Stimulated activated naive CD4-positive, alpha-beta T cell (primary cell): ENCODE data around the gene TBC1D8.
A peak's percentile ranks its signal among the peaks of the same experiment; 100 is the strongest.

Experiments
- DNase-seq, 6 experiments: peaks; one replicate each; lab custom pipeline; 2025; lab: John Stamatoyannopoulos, UW

The TBC1D8 gene

GRCh38 chr2:100997509-100998234, 153.5 kb downstream of the TBC1D8 start:
- no peak for DNase-seq

GRCh38 chr2:100995309-100996075, 155.7 kb downstream of the TBC1D8 start:
- DNase-seq, result no peak

DNA sequence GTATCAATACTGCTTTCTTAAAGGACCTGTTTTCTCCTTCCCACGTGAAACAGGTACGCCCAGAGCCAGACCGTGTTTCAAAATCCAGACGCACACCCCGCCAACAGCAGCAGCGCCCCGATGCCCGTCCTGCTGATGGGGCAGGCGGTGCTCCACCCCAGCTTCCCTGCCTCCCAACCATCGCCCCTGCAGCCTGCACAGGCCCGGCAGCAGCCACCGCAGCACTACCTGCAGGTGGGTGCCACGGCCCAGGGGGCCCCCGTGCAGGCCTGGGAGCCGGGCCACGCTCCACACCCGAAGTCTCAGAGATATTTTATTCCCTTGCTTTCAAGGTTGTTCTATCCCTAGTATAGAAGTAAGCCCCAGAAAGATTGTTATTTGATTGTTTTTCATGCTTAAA, 157.9 kb downstream of the TBC1D8 start:
- DNase-seq, result no peak

DNA sequence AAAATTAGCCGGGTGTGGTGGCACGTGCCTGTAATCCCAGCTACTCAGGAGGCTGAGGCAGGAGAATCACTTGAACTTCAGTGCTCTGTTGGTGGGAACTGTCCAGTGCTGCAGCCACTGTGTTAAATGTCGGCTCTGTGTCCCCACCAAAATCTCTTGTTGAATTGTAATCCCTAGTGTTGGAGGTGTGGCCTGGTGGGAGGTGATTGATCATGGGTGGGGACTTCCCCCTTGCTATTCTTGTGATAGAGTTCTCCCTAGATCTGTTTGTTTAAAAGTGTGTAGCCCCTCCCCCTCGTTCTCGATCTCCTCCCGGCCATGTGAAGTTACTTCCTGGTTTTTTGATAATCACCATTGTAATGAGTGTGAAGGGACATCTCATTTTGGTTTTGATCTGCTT, 158.9 kb downstream of the TBC1D8 start:
- no peak for DNase-seq

DNA sequence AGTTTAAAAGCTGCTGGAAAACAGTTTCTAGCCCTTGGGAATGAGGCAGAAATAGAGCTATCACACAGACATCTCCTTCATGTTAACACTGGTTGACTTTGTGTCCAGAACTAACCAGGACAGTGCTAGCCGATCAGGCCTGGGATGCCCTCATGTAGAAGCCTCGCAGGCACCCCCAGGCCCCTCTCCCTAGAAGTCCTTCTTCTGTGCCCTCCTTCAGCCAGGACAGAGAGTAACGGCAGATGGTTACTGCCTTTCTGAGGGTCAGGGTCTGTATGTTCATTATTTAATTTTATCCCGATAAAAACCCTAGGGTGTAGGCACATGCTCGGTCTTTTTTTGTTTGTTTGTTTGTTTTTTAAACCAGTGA, 159.8 kb downstream of the TBC1D8 start:
- no peak for DNase-seq

DNA sequence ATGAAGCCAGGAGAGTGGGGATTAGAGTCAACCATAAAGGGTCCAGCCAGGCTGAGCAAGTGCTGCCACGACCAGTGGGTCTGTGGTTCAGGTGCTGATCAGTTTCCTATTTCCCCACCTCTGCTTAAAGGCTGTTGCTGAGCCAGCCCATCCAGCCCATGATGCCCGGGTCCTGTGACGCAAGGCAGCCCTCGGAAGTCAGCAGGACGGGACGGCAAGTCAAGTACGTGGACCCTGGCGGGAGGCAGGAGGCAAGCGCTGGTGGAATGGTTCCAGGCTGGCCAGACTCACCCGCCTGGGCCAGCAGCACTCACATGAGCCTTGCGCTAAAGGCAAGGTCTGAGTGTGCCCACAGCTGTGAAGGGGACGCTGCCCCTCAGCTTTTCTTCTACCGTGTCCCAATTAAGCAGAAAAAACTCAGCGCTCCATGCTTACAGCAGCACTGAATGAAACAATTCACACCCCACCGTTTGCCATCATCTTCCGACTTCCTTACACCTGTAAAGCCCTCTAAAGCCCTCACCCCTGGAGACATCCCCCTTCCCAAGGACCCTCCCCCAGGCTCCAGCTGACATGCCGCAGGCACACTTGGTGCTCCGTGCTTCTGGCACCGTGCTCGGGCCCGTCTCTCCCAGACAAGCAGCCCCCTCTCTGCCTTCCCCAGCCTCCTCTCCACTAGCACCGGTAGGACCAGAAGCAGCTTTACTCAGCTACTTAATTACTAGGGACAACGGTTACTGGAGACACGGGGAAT, 160.4 kb downstream of the TBC1D8 start:
- no peak for DNase-seq

- DNase-seq, result no peak
Observed at GRCh38 chr2:100990166-100990565, 161.0 kb downstream of the TBC1D8 start.

- no peak for DNase-seq
Observed at GRCh38 chr2:100989666-100990065, 161.5 kb downstream of the TBC1D8 start.

- DNase-seq, result no peak
Observed at GRCh38 chr2:100988630-100989417, 162.4 kb downstream of the TBC1D8 start.

DNA sequence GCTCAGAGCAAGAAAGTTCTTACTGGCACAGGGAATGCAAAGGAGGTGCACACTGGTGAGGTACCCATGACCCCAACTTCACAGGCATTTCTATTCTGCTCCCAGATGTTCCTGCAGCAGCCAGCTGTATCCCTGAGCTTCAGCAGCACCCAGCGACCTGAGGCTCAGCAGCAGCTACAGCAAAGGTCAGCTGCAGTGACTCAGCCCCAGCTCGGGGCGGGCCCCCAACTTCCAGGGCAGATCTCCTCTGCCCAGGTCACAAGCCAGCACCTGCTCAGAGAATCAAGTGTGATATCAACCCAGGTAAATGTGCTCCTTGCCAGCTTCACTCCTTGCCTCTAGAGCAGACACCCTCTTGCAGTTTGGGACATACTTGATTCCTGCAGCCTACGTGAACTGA, 163.2 kb downstream of the TBC1D8 start:
- no peak for DNase-seq

DNA sequence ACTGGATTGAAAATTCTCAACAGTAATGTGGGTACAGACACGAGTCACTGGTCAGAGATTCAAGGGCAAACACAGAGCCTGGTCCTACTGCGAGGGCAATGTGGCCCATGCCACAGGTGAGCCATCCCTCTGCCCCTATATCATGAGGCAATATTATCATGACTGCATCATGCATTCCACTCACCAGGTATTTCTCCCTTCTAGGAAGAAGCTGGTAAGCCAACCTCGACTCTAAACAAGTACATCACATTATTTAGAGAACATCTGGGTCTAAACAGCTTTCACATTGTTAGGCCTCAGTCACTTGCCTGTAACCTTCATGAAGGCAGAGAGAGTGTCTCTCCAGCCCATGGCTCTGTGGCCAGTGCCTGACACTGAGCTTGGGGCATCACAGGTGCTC, 163.6 kb downstream of the TBC1D8 start:
- no peak for DNase-seq

DNA sequence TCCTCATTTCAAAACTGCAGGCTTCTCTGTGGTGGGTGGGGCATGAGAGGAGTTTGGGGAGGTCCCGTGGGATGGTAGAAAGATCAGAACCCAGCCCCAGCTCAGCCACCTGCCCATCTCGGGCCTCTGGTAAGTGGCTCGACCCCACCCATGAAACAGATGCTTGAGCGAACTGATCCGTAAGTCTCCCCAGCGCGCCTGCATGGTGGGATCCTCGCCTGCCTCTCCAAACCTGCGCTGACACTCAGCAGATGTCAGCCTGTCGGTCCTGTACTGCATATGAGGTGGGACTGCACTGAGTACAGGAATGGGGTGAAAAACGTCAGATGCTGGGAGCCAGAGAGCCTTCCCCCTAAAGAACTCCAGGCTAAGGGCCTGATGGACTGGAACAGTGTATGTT, 165.0 kb downstream of the TBC1D8 start:
- DNase-seq, result no peak

DNA sequence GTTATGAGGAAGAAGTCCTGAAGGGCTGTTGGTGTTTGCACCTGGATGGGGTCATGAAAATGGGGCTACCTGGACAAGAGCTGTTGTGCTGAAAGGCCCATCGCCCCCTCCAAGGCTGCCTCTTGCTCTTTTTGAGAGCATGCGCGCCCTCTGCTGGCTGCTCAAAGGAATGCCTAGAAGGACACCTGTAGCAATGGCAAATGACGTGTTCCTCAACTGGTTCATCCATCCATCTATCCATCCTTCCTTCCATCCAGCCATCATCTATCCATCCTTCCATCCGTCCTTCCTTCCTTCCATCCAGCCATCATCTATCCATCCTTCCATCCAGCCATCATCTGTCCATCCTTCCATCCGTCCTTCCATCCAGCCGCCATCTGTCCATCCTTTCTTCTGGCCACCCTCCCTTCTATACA, 166.3 kb downstream of the TBC1D8 start:
- peak; percentile 51 to 78 (median 70) for DNase-seq

GRCh38 chr2:100983684-100984310, 167.4 kb downstream of the TBC1D8 start:
- no peak for DNase-seq

DNA sequence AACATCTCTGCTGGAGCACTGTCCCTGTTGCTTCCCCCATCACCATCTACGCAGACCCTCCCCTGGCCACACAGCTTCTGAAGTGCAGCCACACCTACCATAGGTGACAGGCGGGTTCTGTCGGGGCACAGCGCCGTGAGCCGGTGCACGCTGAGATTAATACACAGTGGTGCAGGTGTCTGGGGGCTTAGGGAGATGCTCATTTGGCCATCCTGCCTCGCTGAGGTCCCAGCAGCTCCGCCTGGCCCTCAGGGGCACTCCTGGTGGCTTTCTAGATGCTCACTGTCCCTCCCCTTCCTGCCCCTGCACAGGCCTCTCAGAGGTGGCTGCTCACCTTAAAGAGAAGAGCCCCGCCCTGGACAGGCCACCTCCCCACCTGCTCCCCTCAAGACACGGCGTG, 168.0 kb downstream of the TBC1D8 start:
- DNase-seq, result no peak

DNA sequence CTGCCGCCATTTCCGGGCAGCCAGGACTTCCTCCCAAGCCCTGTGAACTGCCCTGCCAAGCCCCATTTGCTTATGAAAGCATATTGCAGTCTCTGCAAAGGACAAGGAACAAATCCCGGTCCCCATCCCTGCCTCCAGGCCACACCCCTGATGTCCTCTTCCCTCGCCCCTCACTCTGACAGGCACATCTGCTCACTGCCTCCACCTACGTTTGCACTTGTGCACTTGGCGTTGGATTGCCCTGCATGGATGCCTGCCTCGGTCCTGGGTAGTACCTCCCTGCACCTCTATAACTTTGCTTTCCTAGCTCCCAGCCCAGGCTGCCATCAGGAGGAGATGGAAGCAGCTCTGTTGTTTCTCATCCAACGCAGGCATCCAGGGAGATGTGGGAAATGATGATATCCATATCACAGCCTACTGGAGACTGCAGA, 168.7 kb downstream of the TBC1D8 start:
- DNase-seq, result no peak

- no peak for DNase-seq
Observed at GRCh38 chr2:100981011-100981410, 170.2 kb downstream of the TBC1D8 start.

- DNase-seq, result no peak
Observed at GRCh38 chr2:100980046-100980445, 171.1 kb downstream of the TBC1D8 start.

DNA sequence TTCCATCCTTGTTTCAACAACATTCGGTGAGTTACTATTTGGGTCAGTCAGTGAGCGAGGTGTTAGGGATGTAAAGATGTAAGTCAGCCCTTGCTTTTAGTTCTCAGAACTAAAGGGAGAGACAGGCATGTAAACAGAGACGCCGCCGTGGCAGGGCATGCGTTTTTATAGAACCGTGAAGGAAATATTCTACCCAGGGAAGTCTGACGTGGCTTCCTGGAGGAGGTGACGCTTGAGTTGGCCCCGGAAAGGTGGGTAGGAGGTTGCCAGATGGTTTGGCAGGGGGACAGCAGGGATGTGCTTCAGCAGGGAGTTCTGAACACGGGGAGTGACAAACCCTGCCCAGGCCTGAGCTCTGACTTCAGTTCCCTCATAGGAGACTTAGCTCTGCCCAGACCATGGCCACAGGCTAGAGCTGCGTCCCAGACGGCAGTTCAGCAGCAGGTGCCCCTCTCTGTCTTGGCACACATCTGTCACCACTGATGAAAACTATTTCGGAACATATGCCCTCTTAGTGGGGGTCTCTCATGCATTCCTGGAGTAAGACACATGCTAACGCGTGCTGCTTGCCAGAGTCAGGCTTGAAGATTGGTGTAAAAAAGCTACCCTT, 172.5 kb downstream of the TBC1D8 start:
- no peak for DNase-seq

DNA sequence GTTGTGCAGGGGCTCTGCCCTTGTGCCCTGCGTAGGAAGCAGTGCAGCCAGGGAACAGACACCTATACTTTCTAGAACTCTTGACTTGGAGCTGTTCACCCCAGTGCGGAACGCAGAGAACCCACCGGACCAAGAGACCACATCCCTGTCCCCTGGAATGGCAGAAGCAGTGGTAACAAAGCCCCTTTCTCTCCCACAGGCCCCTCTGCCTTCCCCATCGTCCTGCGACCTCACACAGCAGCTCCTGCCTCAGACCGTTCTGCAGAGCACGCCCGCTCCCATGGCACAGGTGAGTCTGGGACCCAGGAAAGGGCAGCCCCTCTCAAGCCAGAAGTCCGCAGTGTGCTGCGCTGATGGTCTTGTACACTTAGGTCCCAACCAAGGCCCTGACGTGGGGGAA, 173.7 kb downstream of the TBC1D8 start:
- no peak for DNase-seq
